GM23248 (cell line): Measurements from ENCODE around the gene ULK4. TPM values are rescaled to one million over a fixed set of nuclear protein-coding genes. Genes with fewer than 3 reads are reported as not detected.
"Not testable (repeated sequence)": the region's sequence is repeated elsewhere in the genome, so short reads cannot be mapped to it uniquely, and the experiment has no call there.

Experiments used
- DNase-seq: peaks from one replicate; pipeline ENCODE4 v3.0.0-alpha.2; 2015
- H2AFZ ChIP-seq: fragments of 200-600 bp; sonication (generic); 2 replicates; pipeline ENCODE4 v1.6.1; 2016; ENCODE audit warnings: antibody characterized with exemption
- H3F3A ChIP-seq: fragments of 200-600 bp; sonication (generic); 2 replicates; pipeline ENCODE4 v1.6.1; 2016; ENCODE audit warnings: mild to moderate bottlenecking, antibody characterized with exemption, mixed run types; ENCODE audit not compliant: insufficient read depth
- H3K27ac ChIP-seq: fragments of 200-600 bp; sonication (generic); 2 replicates; pipeline ENCODE4 v1.5.1; 2016; ENCODE audit warnings: mild to moderate bottlenecking
- H3K27me3 ChIP-seq: fragments of 200-600 bp; sonication (generic); replicated peaks from 2 replicates; pipeline ENCODE4 v1.6.1; 2016; ENCODE audit warnings: mild to moderate bottlenecking; ENCODE audit not compliant: insufficient read depth
- H3K36me3 ChIP-seq: fragments of 200-600 bp; sonication (generic); 2 replicates; pipeline ENCODE4 v1.6.1; 2016; ENCODE audit warnings: low read depth, mild to moderate bottlenecking
- H3K4me1 ChIP-seq: fragments of 200-600 bp; sonication (generic); 2 replicates; pipeline ENCODE4 v1.6.1; 2016; ENCODE audit warnings: mild to moderate bottlenecking; ENCODE audit not compliant: insufficient read depth
- H3K4me2 ChIP-seq: fragments of 200-600 bp; sonication (generic); one replicate; pipeline ENCODE4 v1.6.1; 2016; ENCODE audit warnings: mild to moderate bottlenecking; ENCODE audit not compliant: unreplicated experiment
- H3K4me3 ChIP-seq: fragments of 200-600 bp; sonication (generic); 2 replicates; pipeline ENCODE4 v1.5.1; 2016; ENCODE audit warnings: mild to moderate bottlenecking
- H3K79me2 ChIP-seq: fragments of 200-600 bp; sonication (generic); 2 replicates; pipeline ENCODE4 v1.6.1; 2016; ENCODE audit warnings: mild to moderate bottlenecking; ENCODE audit not compliant: insufficient read depth
- H3K9ac ChIP-seq: fragments of 200-600 bp; sonication (generic); 2 replicates; pipeline ENCODE4 v1.6.1; 2016; ENCODE audit warnings: mild to moderate bottlenecking
- H3K9me2 ChIP-seq: fragments of 200-600 bp; sonication (generic); 2 replicates; pipeline ENCODE4 v1.6.1; 2016; ENCODE audit warnings: mixed run types, mild to moderate bottlenecking, moderate library complexity; ENCODE audit not compliant: insufficient read depth
- H3K9me3 ChIP-seq: fragments of 200-600 bp; sonication (generic); one replicate; pipeline ENCODE4 v1.6.1; 2017; ENCODE audit warnings: low read depth
- H4K20me1 ChIP-seq: fragments of 200-600 bp; sonication (generic); 2 replicates; pipeline ENCODE4 v1.6.0; 2016; ENCODE audit not compliant: insufficient read depth
- EZH2 ChIP-seq: fragments of 200-600 bp; sonication (generic); IDR thresholded peaks from 2 replicates; pipeline ENCODE4 v1.6.1; 2018; ENCODE audit warnings: antibody characterized with exemption, mild to moderate bottlenecking; ENCODE audit not compliant: insufficient read depth, poor library complexity, severe bottlenecking
- EZH2phosphoT487 ChIP-seq: fragments of 200-600 bp; sonication (generic); IDR thresholded peaks from 2 replicates; pipeline ENCODE4 v1.6.1; 2018; ENCODE audit warnings: antibody characterized with exemption, moderate library complexity, mild to moderate bottlenecking, low read depth; ENCODE audit not compliant: insufficient read depth
- WGBS, 2 experiments: methylation state at CpG; one replicate each; pipeline ENCODE4 v1.1.6; 2015 to 2017; ENCODE audit warnings: low lambda C conversion rate in 2 of 2, low coverage in 1 of 2; ENCODE audit errors: missing lambda C conversion rate in 2 of 2; 5-methylcytosine and 5-hydroxymethylcytosine counted together
- in situ Hi-C: fragments of 300-500 bp; cut with MboI; formaldehyde crosslinking; loops from 2 replicates; pipeline ENCODE4 v1.15.0; 2020
- polyA plus RNA-seq: library from polyadenylated mRNA; unstranded; fragments of >200 nt; fragmentation: Nextera tagmentation; extraction: Ambion mirVana; gene quantifications from 2 replicates; pipeline ENCODE4 v1.2.1, GENCODE V29; 2016
- total RNA-seq: library from RNA; depleted of rRNA; stranded (reverse); fragments of >200 nt; shearing (Covaris generic); gene quantifications from 2 replicates; pipeline ENCODE4 v1.2.3, GENCODE V29; 2014

ULK4 gene
- total and polyA plus RNA-seq, 2 experiments from 2014 or later = 3.5 to 20.3 TPM

DNA sequence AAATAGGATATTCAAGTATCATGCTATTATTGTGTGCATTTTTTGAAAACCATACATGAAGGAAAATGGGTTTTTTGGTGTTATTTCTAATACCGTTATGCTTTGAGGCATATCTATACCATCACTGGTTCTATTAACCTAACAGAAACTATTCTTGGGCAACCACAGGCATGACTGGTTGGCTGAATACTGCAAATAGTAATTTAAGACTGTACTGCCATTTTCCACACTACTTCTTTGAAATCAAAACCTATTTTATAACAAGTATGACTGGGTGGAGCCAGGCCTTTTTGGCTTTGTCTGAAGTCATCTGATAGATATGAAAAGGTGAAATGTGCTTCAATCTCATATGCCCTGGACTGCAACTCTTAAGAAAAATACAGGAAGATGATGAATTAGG, 115.1 kb downstream of the ULK4 start:
- Histone ChIP-seq H3K9me2 (no peaks in the 10 kb centered on the region), H3K9me3 (no peaks in the 10 kb centered on the region), H3K27ac (no peak overlapping the region), H2AFZ (no peak overlapping the region), H3K4me3 (no peak overlapping the region), H3K9ac (no peak overlapping the region), H3K36me3 (no peaks in the 10 kb centered on the region), H3K27me3 (no peaks in the 10 kb centered on the region), H3K4me2 (no peak overlapping the region), H3K79me2 (no peaks in the 10 kb centered on the region), H3F3A (peaks cover 3% of the 10 kb centered on the region; the same call in 1 of the 2 replicates), H3K4me1 (no peaks in the 10 kb centered on the region), H4K20me1 (no peaks in the 10 kb centered on the region)
- no peak for DNase-seq
- WGBS, 2 experiments = 94 to 100% methylated on average over 1 of the region's 1 CpG
- in situ Hi-C loops = no loop called here
- TF ChIP-seq EZH2 = no peak

DNA sequence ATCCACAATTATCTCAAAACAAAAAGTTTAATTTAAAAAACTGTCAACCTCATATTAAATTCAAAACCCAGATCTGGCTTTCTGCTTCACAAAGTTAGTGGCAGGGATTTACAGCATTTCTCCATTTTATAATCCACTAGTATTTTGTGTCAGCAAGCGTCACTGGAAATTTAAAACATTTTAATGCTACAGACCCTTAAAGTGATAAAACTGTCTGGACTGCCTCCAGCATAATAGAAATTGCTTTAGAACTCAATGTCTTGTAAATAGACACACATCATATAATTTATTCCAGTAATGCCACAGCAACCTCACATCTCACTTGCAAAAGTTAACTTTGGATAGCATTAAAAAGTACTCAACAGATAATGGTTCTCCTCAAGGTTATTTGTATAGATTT, 116.1 kb downstream of the ULK4 start:
- WGBS, 2 experiments = 52 to 53% methylated on average over 1 of the region's 1 CpG

DNA sequence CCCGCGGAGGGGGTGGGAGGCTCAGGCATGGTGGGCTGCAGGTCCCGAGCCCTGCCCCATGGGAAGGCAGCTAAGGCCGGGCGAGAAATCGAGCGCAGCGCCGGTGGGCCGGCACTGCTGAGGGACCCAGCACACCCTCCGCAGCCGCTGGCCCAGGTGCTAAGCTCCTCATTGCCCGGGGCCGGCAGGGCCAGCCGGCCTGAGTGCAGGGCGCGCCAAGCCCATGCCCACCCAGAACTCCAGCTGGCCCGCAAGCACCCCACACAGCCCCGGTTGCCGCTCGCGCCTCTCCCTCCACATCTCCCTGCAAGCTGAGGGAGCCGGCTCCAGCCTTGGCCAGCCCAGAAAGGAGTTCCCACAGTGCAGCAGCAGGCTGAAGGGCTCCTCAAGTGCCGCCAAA, 117.6 kb downstream of the ULK4 start:
- H4K20me1 ChIP-seq, H3K9me3 ChIP-seq, in situ Hi-C loops, H3F3A ChIP-seq, H3K27ac ChIP-seq, H3K27me3 ChIP-seq, H3K4me3 ChIP-seq, H3K79me2 ChIP-seq, H2AFZ ChIP-seq, H3K4me2 ChIP-seq, H3K36me3 ChIP-seq, H3K9me2 ChIP-seq, DNase-seq, H3K4me1 ChIP-seq, H3K9ac ChIP-seq: not testable (repeated sequence)
- 95 to 96% methylated on average over 8 to 20 of the region's 24 CpGs for whole genome bisulfite sequencing, 2 experiments

More for the DNA sequence above, 116.1 kb downstream of the ULK4 start:
- H4K20me1 ChIP-seq = no peaks in the 10 kb centered on the region
- H2AFZ ChIP-seq = no peak overlapping the region
- DNase-seq = no peak
- in situ Hi-C loops = no loop called here
- H3K4me1 ChIP-seq = no peaks in the 10 kb centered on the region
- H3K9ac ChIP-seq = no peak overlapping the region
- H3K4me3 ChIP-seq = no peak overlapping the region
- peaks cover 3% of the 10 kb centered on the region; the same call in 1 of the 2 replicates for H3F3A ChIP-seq
- no peaks in the 10 kb centered on the region for H3K79me2 ChIP-seq
- no peaks in the 10 kb centered on the region for H3K27me3 ChIP-seq
- H3K9me3 ChIP-seq = no peaks in the 10 kb centered on the region
- H3K27ac ChIP-seq = no peak overlapping the region
- TF ChIP-seq EZH2phosphoT487 (no peak), EZH2 (no peak)
- H3K9me2 ChIP-seq = no peaks in the 10 kb centered on the region
- H3K36me3 ChIP-seq = no peaks in the 10 kb centered on the region
- H3K4me2 ChIP-seq = no peak overlapping the region

DNA sequence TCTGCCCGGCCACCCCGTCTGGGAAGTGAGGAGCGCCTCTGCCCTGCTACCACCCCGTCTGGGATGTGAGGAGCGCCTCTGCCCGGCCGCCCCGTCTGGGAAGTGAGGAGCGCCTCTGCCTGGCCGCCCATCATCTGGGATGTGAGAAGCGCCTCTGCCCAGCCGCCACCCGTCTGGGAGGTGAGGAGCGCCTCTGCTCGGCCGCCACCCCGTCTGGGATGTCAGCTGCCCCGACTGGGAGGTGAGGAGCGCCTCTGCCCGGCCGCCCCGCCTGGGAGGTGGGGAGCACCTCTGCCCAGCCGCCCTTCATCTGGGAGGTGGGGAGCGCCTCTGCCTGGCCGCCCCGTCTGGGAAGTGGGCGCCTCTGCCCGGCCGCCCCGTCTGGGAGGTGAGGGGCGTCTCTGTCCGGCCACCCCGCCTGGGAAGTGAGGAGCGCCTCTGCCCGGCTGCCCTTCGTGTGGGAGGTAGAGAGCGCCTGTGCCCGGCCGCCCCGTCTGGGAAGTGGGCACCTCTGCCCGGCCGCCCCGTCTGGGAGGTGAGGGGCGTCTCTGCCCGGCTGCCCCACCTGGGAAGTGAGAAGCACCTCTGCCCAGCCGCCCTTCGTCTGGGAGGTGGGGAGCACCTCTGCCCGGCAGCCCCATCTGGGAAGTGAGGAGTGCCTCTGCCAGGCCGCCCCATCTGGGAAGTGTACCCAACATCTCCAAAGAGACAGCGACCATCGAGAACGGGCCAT, 120.8 kb downstream of the ULK4 start:
- H3K27me3 ChIP-seq, H3K36me3 ChIP-seq, H3K9me3 ChIP-seq, H3K4me3 ChIP-seq, H3K9ac ChIP-seq, H2AFZ ChIP-seq, H3F3A ChIP-seq, H3K9me2 ChIP-seq, DNase-seq, H3K79me2 ChIP-seq, H3K4me1 ChIP-seq, H3K27ac ChIP-seq, H3K4me2 ChIP-seq, H4K20me1 ChIP-seq, in situ Hi-C loops: not testable (repeated sequence)
- 96 to 99% methylated on average over 10 to 52 of the region's 52 CpGs for WGBS, 2 experiments
